SK-N-SH (cell line): ENCODE measurements around the gene TOMM22. TPM values are rescaled to one million over a fixed set of nuclear protein-coding genes. Genes with fewer than 3 reads are reported as not detected.

Experiments
- CTCF ChIA-PET: fragments of 300-600, 350-600 bp; formaldehyde crosslinking; extraction: SDS; loops from one replicate; lab custom pipeline; 2021; lab: Yijun Ruan, JAX
- POLR2A ChIA-PET: fragments of 350-600 bp; sonication (Branson Sonifier 250); formaldehyde crosslinking; extraction: SDS; loops from one replicate; lab custom pipeline; 2020; ENCODE audit warnings: antibody characterized with exemption, inconsistent platforms; lab: Yijun Ruan, JAX
- DNase-seq: peaks from one replicate; pipeline ENCODE4 v3.0.0; 2012
- H2AFZ ChIP-seq: fragments of 200-600 bp; sonication (generic); 2 replicates; pipeline ENCODE4 v1.8.1; 2016; ENCODE audit warnings: antibody characterized with exemption, mild to moderate bottlenecking, low read depth
- H3F3A ChIP-seq: fragments of 200-600 bp; sonication (generic); replicated peaks from 2 replicates; pipeline ENCODE3; 2016; ENCODE audit warnings: antibody characterized with exemption, mild to moderate bottlenecking; ENCODE audit not compliant: insufficient read depth
- H3K27ac ChIP-seq, 2 experiments: fragments of 200-500 bp in 1 of 2; fragments of 200-600 bp in 1 of 2; sonication (Bioruptor generic) in 1 of 2; sonication (generic), shearing (Covaris generic) in 1 of 2; 2 replicates each; pipeline versions ENCODE4 v1.5.1 to v1.6.1; 2014 to 2016; ENCODE audit warnings: low read depth in 2 of 2, inconsistent platforms in 1 of 2, low read length in 1 of 2, mild to moderate bottlenecking in 1 of 2, mixed read lengths in 1 of 2
- H3K27me3 ChIP-seq: fragments of 200-600 bp; sonication (generic), shearing (Covaris generic); 2 replicates; pipeline ENCODE4 v1.6.1; 2016; ENCODE audit warnings: mixed run types; ENCODE audit not compliant: insufficient read depth
- H3K36me3 ChIP-seq, 2 experiments: fragments of 200-500 bp in 1 of 2; fragments of 200-600 bp in 1 of 2; sonication (Bioruptor generic) in 1 of 2; sonication (generic) in 1 of 2; replicated peaks in 1 of 2; 2 replicates each; pipeline versions ENCODE3 to v1.5.1; 2014 to 2016; ENCODE audit warnings: low read length in 1 of 2, mild to moderate bottlenecking in 1 of 2; ENCODE audit not compliant: insufficient read depth in 2 of 2, control insufficient read depth in 1 of 2
- H3K4me1 ChIP-seq, 2 experiments: fragments of 200-500 bp in 1 of 2; fragments of 200-600 bp in 1 of 2; sonication (Bioruptor generic) in 1 of 2; sonication (generic), shearing (Covaris generic) in 1 of 2; 2 replicates each; pipeline versions ENCODE4 v1.5.1 to v1.6.1; 2014 to 2016; ENCODE audit warnings: low read depth in 1 of 2, low read length in 1 of 2, mixed run types in 1 of 2; ENCODE audit not compliant: insufficient read depth in 2 of 2, control insufficient read depth in 1 of 2
- H3K4me2 ChIP-seq: fragments of 200-600 bp; sonication (generic), shearing (Covaris generic); 2 replicates; pipeline ENCODE4 v1.6.1; 2017; ENCODE audit warnings: mixed run types
- H3K4me3 ChIP-seq, 2 experiments: fragments of 200-500 bp in 1 of 2; fragments of 200-600 bp in 1 of 2; sonication (Bioruptor generic) in 1 of 2; sonication (generic), shearing (Covaris generic) in 1 of 2; 2 replicates each; pipeline versions ENCODE4 v1.5.1 to v1.8.1; 2014 to 2016; ENCODE audit warnings: low read depth in 2 of 2, inconsistent platforms in 1 of 2, low read length in 1 of 2, mild to moderate bottlenecking in 1 of 2, mixed read lengths in 1 of 2, moderate library complexity in 1 of 2
- H3K79me2 ChIP-seq: fragments of 200-600 bp; sonication (generic); 2 replicates; pipeline ENCODE4 v1.8.1; 2017; ENCODE audit warnings: mild to moderate bottlenecking; ENCODE audit not compliant: insufficient read depth
- H3K9ac ChIP-seq: fragments of 200-600 bp; sonication (generic); 2 replicates; pipeline ENCODE4 v1.6.1; 2017; ENCODE audit warnings: mixed run types
- H3K9me2 ChIP-seq: fragments of 200-600 bp; sonication (generic); 2 replicates; pipeline ENCODE4 v1.6.1; 2017; ENCODE audit warnings: mixed run types
- H3K9me3 ChIP-seq: fragments of 200-600 bp; sonication (generic); 2 replicates; pipeline ENCODE4 v1.6.1; 2017; ENCODE audit warnings: mixed run types, mild to moderate bottlenecking, moderate library complexity
- H4K20me1 ChIP-seq: fragments of 200-600 bp; sonication (generic); 2 replicates; pipeline ENCODE4 v1.6.1; 2017; ENCODE audit warnings: mild to moderate bottlenecking, mixed run types; ENCODE audit not compliant: insufficient read depth
- CHD2 ChIP-seq: fragments of 150-350 bp; IDR thresholded peaks from 2 replicates; pipeline ENCODE4 v1.6.1; 2018; ENCODE audit warnings: low read length; ENCODE audit not compliant: partially characterized antibody
- ELF1 ChIP-seq: IDR thresholded peaks from 2 replicates; pipeline ENCODE4 v1.4.0; 2012
- EZH2phosphoT487 ChIP-seq: fragments of 200-600 bp; sonication (generic); IDR thresholded peaks from 2 replicates; pipeline ENCODE4 v1.6.1; 2017; ENCODE audit warnings: low read depth, mixed run types, mild to moderate bottlenecking, antibody characterized with exemption, moderate library complexity, borderline replicate concordance
- FOSL2 ChIP-seq: IDR thresholded peaks from 2 replicates; pipeline ENCODE4 v1.4.0; 2012; ENCODE audit warnings: low read depth, mild to moderate bottlenecking, moderate library complexity, borderline replicate concordance
- FOXJ3 ChIP-seq: sonication (generic); formaldehyde crosslinking; IDR thresholded peaks from 2 replicates; pipeline ENCODE4 v1.5.1; 2020; ENCODE audit warnings: mild to moderate bottlenecking, missing genetic modification reagents
- FOXM1 ChIP-seq: IDR thresholded peaks from 2 replicates; pipeline ENCODE4 v1.4.0; 2012; ENCODE audit warnings: low read depth, mild to moderate bottlenecking
- GABPA ChIP-seq: IDR thresholded peaks from 2 replicates; pipeline ENCODE4 v1.4.0; 2012; ENCODE audit warnings: low read depth, mild to moderate bottlenecking
- JUND ChIP-seq: IDR thresholded peaks from 2 replicates; pipeline ENCODE4 v1.4.0; 2012
- MEF2A ChIP-seq: IDR thresholded peaks from 2 replicates; pipeline ENCODE4 v1.4.0; 2012; ENCODE audit warnings: low read depth, borderline replicate concordance
- MXI1 ChIP-seq: IDR thresholded peaks from 2 replicates; pipeline ENCODE4 v1.6.1; 2012; ENCODE audit warnings: mild to moderate bottlenecking, low read depth, low read length, improper control_type of control experiment
- NFIC ChIP-seq: IDR thresholded peaks from 2 replicates; pipeline ENCODE4 v1.4.0; 2012; ENCODE audit warnings: borderline replicate concordance
- NRF1 ChIP-seq: IDR thresholded peaks from 2 replicates; pipeline ENCODE4 v1.6.1; 2012; ENCODE audit warnings: low read depth, mild to moderate bottlenecking, low read length
- POLR2AphosphoS5 ChIP-seq: IDR thresholded peaks from 2 replicates; pipeline ENCODE4 v1.6.1; 2012; ENCODE audit warnings: low read depth, low read length
- RAD21 ChIP-seq: IDR thresholded peaks from 2 replicates; pipeline ENCODE4 v1.6.1; 2012; ENCODE audit warnings: mild to moderate bottlenecking, low read length
- RCOR1 ChIP-seq: fragments of 150-350 bp; IDR thresholded peaks from 2 replicates; pipeline ENCODE4 v1.6.1; 2017; ENCODE audit warnings: antibody characterized with exemption, low read length
- RFX5 ChIP-seq: IDR thresholded peaks from 2 replicates; pipeline ENCODE4 v1.6.1; 2012; ENCODE audit warnings: mild to moderate bottlenecking, improper control_type of control experiment, low read length
- RXRA ChIP-seq: IDR thresholded peaks from 2 replicates; pipeline ENCODE4 v1.4.0; 2012; ENCODE audit warnings: low read depth, mild to moderate bottlenecking, borderline replicate concordance
- SIN3A ChIP-seq: IDR thresholded peaks from 2 replicates; pipeline ENCODE4 v1.6.1; 2012; ENCODE audit warnings: low read depth, mild to moderate bottlenecking, low read length, moderate library complexity, borderline replicate concordance
- SMC3 ChIP-seq: IDR thresholded peaks from 2 replicates; pipeline ENCODE4 v1.6.1; 2012; ENCODE audit warnings: low read depth, low read length, improper control_type of control experiment
- TAF1 ChIP-seq: IDR thresholded peaks from 2 replicates; pipeline ENCODE4 v1.6.1; 2012; ENCODE audit warnings: low read depth, mild to moderate bottlenecking, low read length, moderate library complexity, borderline replicate concordance
- TEAD4 ChIP-seq: IDR thresholded peaks from 2 replicates; pipeline ENCODE4 v1.4.0; 2012; ENCODE audit warnings: mild to moderate bottlenecking, borderline replicate concordance; ENCODE audit not compliant: insufficient read depth
- YY1 ChIP-seq: IDR thresholded peaks from 2 replicates; pipeline ENCODE4 v1.4.0; 2012; ENCODE audit warnings: low read depth, mild to moderate bottlenecking
- WGBS: methylation state at CpG from one replicate; pipeline ENCODE4 v1.1.6; 2017; ENCODE audit warnings: low lambda C conversion rate; 5-methylcytosine and 5-hydroxymethylcytosine counted together
- polyA plus RNA-seq, 3 experiments: library from polyadenylated mRNA; depleted of rRNA; stranded (reverse); fragments of >200 nt; gene quantifications; 2 replicates each; pipeline ENCODE4 v1.2.3, GENCODE V29; 2012
- TF ChIP-seq, protein P1 (sequence below): IDR thresholded peaks from 2 replicates; pipeline ENCODE4; 2012
- TF ChIP-seq, protein P2 (sequence below): fragments of 150-350 bp; IDR thresholded peaks from 2 replicates; pipeline ENCODE4 v1.6.1; 2016; ENCODE audit warnings: mild to moderate bottlenecking, low read depth, low read length
- TF ChIP-seq, protein P3 (sequence below): IDR thresholded peaks from 2 replicates; pipeline ENCODE4 v1.6.1; 2012; ENCODE audit warnings: mild to moderate bottlenecking, low read depth, low read length, moderate library complexity
- TF ChIP-seq, protein P4 (sequence below): IDR thresholded peaks from 2 replicates; pipeline ENCODE4 v1.4.0; 2012; ENCODE audit warnings: low read depth
- TF ChIP-seq, protein P5 (sequence below): IDR thresholded peaks from 2 replicates; pipeline ENCODE4 v1.4.0; 2012; ENCODE audit warnings: low read depth, borderline replicate concordance

Gene TOMM22
- 33.1 and 33.6 TPM in 2 replicates for polyA plus RNA-seq (2012; rRNA removed)
- 41.1 and 46.9 TPM in 2 replicates for polyA plus RNA-seq (2012; cell fraction: cytosol; rRNA removed)
- 6.2 and 10.6 TPM in 2 replicates for polyA plus RNA-seq (2012; cell fraction: nucleus; rRNA removed)

DNA sequence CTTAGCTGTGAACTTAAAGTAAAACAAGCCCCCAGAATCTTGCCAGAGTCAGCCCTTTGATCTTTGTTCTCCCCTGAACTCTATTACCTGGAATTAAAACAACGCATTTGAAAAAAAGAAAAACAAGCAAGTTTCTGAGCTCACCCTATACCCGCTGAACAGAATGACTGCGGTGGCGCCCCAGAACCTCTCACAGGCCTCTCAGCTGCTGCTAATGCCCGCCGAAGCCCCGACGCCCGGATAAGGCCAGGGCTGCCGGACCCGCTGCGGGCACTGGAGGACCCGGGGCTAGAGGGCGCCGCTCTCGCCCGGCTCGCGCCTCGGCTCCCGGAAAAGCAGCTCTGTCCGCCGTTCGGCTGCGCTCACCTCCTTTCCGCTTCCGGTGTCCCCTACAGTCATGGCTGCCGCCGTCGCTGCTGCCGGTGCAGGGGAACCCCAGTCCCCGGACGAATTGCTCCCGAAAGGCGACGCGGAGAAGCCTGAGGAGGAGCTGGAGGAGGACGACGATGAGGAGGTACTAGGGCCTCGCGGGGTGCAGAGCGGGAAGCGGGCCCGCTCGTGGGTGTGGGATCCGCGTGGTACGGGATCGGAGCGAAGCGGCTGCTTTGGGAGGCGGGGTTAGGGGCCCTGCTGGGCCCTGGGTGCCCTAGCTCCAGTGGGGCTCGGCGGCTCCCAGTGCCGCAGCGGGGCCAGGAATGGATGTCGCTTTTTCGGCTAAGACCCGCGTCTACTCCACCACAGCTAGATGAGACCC lies at the start of gene TOMM22:
Gene TOMM22, plus strand, starts transcription at position 376 of the 754 bp plus-strand sequence. Its CDS starts 22 bp downstream, at position 398.
- Histone ChIP-seq H2AFZ (peak within 1 kb of the TSS; percentile 74), H3K4me2 (peak within 1 kb of the TSS; percentile 74), H3K9me3 (no peaks in the 10 kb centered on the region), H3K9me2 (no peaks in the 10 kb centered on the region), H3K27me3 (no peaks in the 10 kb centered on the region), H3F3A (no peaks in the 10 kb centered on the region), H3K4me1 (no peaks in the 10 kb centered on the region; a peak in 1 of 4 replicates), H3K4me3 (peak within 1 kb of the TSS; percentile 72 to 80), H3K27ac (peak within 1 kb of the TSS; percentile 22 to 47; a peak in 2 of 4 replicates), H3K36me3 (peaks cover 0 to 17% of the 10 kb centered on the region in 2 experiments), H3K79me2 (peaks cover 13% of the 10 kb centered on the region), H3K9ac (peak within 1 kb of the TSS; percentile 73), H4K20me1 (no peaks in the 10 kb centered on the region)
- 4% methylated on average over 8 of the region's 60 CpGs for WGBS
- DNase-seq, result peak; percentile 91
- ChIA-PET CTCF (interaction anchor here (0.6 to 2.1 kb wide), 9 partner anchors 11 to 88 kb away, joined by 3 to 13 read pairs (median 4); no protein-coding TSS in a partner anchor), POLR2A (interaction anchor here (0.6 to 1.7 kb wide), 3 partner anchors 11 to 199 kb away, joined by 3 to 8 read pairs (median 3); partner anchors contain the start of gene JOSD1)
- peak; percentile 34 for TF ChIP-seq CHD2
- TF ChIP-seq NRF1, result no peak
- peak; percentile 64; the same call in 1 of the 2 replicates for TF ChIP-seq MXI1
- TF ChIP-seq, protein P1, sequence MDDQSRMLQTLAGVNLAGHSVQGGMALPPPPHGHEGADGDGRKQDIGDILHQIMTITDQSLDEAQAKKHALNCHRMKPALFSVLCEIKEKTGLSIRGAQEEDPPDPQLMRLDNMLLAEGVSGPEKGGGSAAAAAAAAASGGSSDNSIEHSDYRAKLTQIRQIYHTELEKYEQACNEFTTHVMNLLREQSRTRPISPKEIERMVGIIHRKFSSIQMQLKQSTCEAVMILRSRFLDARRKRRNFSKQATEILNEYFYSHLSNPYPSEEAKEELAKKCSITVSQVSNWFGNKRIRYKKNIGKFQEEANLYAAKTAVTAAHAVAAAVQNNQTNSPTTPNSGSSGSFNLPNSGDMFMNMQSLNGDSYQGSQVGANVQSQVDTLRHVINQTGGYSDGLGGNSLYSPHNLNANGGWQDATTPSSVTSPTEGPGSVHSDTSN, result no peak
- TF ChIP-seq POLR2AphosphoS5, result peak; percentile 60
- TF ChIP-seq SIN3A, result peak; percentile 69; the same call in 1 of the 2 replicates
- TF ChIP-seq, protein P2, sequence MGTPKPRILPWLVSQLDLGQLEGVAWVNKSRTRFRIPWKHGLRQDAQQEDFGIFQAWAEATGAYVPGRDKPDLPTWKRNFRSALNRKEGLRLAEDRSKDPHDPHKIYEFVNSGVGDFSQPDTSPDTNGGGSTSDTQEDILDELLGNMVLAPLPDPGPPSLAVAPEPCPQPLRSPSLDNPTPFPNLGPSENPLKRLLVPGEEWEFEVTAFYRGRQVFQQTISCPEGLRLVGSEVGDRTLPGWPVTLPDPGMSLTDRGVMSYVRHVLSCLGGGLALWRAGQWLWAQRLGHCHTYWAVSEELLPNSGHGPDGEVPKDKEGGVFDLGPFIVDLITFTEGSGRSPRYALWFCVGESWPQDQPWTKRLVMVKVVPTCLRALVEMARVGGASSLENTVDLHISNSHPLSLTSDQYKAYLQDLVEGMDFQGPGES, result no peak
- TF ChIP-seq FOXM1, result no peak
- no peak for TF ChIP-seq RCOR1
- TF ChIP-seq RXRA, result no peak
- TF ChIP-seq, protein P3, sequence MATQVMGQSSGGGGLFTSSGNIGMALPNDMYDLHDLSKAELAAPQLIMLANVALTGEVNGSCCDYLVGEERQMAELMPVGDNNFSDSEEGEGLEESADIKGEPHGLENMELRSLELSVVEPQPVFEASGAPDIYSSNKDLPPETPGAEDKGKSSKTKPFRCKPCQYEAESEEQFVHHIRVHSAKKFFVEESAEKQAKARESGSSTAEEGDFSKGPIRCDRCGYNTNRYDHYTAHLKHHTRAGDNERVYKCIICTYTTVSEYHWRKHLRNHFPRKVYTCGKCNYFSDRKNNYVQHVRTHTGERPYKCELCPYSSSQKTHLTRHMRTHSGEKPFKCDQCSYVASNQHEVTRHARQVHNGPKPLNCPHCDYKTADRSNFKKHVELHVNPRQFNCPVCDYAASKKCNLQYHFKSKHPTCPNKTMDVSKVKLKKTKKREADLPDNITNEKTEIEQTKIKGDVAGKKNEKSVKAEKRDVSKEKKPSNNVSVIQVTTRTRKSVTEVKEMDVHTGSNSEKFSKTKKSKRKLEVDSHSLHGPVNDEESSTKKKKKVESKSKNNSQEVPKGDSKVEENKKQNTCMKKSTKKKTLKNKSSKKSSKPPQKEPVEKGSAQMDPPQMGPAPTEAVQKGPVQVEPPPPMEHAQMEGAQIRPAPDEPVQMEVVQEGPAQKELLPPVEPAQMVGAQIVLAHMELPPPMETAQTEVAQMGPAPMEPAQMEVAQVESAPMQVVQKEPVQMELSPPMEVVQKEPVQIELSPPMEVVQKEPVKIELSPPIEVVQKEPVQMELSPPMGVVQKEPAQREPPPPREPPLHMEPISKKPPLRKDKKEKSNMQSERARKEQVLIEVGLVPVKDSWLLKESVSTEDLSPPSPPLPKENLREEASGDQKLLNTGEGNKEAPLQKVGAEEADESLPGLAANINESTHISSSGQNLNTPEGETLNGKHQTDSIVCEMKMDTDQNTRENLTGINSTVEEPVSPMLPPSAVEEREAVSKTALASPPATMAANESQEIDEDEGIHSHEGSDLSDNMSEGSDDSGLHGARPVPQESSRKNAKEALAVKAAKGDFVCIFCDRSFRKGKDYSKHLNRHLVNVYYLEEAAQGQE, result no peak; the same call in 1 of the 2 replicates
- peak; percentile 76 for TF ChIP-seq ELF1
- TF ChIP-seq, protein P4, sequence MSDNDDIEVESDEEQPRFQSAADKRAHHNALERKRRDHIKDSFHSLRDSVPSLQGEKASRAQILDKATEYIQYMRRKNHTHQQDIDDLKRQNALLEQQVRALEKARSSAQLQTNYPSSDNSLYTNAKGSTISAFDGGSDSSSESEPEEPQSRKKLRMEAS, result peak; percentile 67
- no peak for TF ChIP-seq TEAD4
- TF ChIP-seq FOXJ3 (CRISPR knock-in tag), result no peak
- TF ChIP-seq YY1, result peak; percentile 96
- no peak for TF ChIP-seq RFX5
- TF ChIP-seq TAF1, result peak; percentile 90
- no peak for TF ChIP-seq RAD21
- TF ChIP-seq GABPA, result peak; percentile 98
- no peak for TF ChIP-seq NFIC
- TF ChIP-seq MEF2A, result no peak
- no peak for TF ChIP-seq JUND
- 0 out of 2 replicates have a peak, but pooled peaks have one; percentile 12 for TF ChIP-seq SMC3
- TF ChIP-seq EZH2phosphoT487, result no peak
- TF ChIP-seq FOSL2, result no peak
- TF ChIP-seq, protein P5, sequence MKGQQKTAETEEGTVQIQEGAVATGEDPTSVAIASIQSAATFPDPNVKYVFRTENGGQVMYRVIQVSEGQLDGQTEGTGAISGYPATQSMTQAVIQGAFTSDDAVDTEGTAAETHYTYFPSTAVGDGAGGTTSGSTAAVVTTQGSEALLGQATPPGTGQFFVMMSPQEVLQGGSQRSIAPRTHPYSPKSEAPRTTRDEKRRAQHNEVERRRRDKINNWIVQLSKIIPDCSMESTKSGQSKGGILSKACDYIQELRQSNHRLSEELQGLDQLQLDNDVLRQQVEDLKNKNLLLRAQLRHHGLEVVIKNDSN, result no peak
